ENCODE data around the gene LENEP.

- TF ChIP-seq RAD21 (IDR thresholded peaks at IDR 0.05; ENCODE audit: low read depth), result no peak
- no peak for TF ChIP-seq ATF3 (IDR thresholded peaks at IDR 0.05)
- no peak for TF ChIP-seq POLR2A (IDR thresholded peaks at IDR 0.05; ENCODE audit: borderline replicate concordance, extremely low read depth, insufficient read depth, insufficient read length)
- no peak for TF ChIP-seq MAX (IDR thresholded peaks at IDR 0.05)
- TF ChIP-seq EZH2 (IDR thresholded peaks at IDR 0.05), result no peak
- TF ChIP-seq REST (IDR thresholded peaks at IDR 0.05; ENCODE audit: low read depth), result no peak
- 0 out of 6 replicates have a peak, but pooled peaks of 2 of the 3 experiments have one; percentile 5 to 7 for TF ChIP-seq CTCF (IDR thresholded peaks at IDR 0.05 in 2 of 3, conservative IDR thresholded peaks at IDR 0.05 in 1 of 3; ENCODE audit: borderline replicate concordance in 1 of 3, insufficient read depth in 1 of 3, low read depth in 2 of 3, low read length in 2 of 3)
- no peak for TF ChIP-seq CEBPB (IDR thresholded peaks at IDR 0.05; ENCODE audit: low read depth)
- TF ChIP-seq SIN3A (IDR thresholded peaks at IDR 0.05; ENCODE audit: low read depth), result no peak
- TF ChIP-seq EZH2phosphoT487 (IDR thresholded peaks at IDR 0.05; ENCODE audit: borderline replicate concordance), result no peak
- TF ChIP-seq ZFX (IDR thresholded peaks at IDR 0.05), result no peak
- no peak for TF ChIP-seq SP1 (IDR thresholded peaks at IDR 0.05; ENCODE audit: low read depth)
- no peak for TF ChIP-seq SRF (IDR thresholded peaks at IDR 0.05; ENCODE audit: low read depth)
- TF ChIP-seq JUND (IDR thresholded peaks at IDR 0.05), result no peak
These were observed 5.1 kb upstream of the LENEP start for GRCh38 chr1:154988058-154988954.

Data from HCT116 (cell line).